Measurements from ENCODE around the gene SAP30BP. TPM values are rescaled to one million over a fixed set of nuclear protein-coding genes. Genes with fewer than 3 reads are reported as not detected.
A peak's percentile ranks its signal among the peaks of the same experiment; 100 is the strongest.

SAP30BP gene
- total and polyA plus RNA-seq, 2 of the 8 experiments (the other 6 are each of a cell fraction or from before 2014, with no cell fraction given) = 63.3 to 79.9 TPM

- H3K9me3 ChIP-seq (ENCODE audit: insufficient read depth in 2 of 2, low read depth in 1 of 2, low read length in 1 of 2) = no peaks in the 10 kb centered on the region
- peaks cover 5 to 20% of the 10 kb centered on the region in 2 experiments for H4K20me1 ChIP-seq (replicated peaks in 1 of 2; ENCODE audit: control insufficient read depth in 1 of 2, insufficient read depth in 2 of 2, low read length in 2 of 2)
- FAIRE-seq (no peak), DNase-seq (ENCODE audit: low read depth in 1 of 2, low spot score in 2 of 2) (peak; percentile 75 to 97)
- peak within 1 kb of the TSS; percentile 28; the same call in 1 of the 2 replicates for H3K18ac ChIP-seq (ENCODE audit: extremely low read depth, low read length)
- H2BK15ac ChIP-seq (ENCODE audit: low read length) = no peak within 1 kb of the TSS
- no peaks in the 10 kb centered on the region for H3K23me2 ChIP-seq (ENCODE audit: low read depth, low read length)
- no peaks in the 10 kb centered on the region for H3K27me3 ChIP-seq (replicated peaks in 1 of 4; ENCODE audit: control insufficient read depth in 3 of 4, extremely low read depth in 1 of 4, insufficient read depth in 3 of 4, low read length in 3 of 4)
- H3K23ac ChIP-seq (ENCODE audit: insufficient read length) = no peak within 1 kb of the TSS
- H3K79me2 ChIP-seq (ENCODE audit: control insufficient read depth in 1 of 2, insufficient read depth in 2 of 2, low read length in 2 of 2) = no peaks in the 10 kb centered on the region
- no peak within 1 kb of the TSS for H3K56ac ChIP-seq (replicated peaks; ENCODE audit: insufficient read length, low read depth, low read length)
- H4K5ac ChIP-seq (ENCODE audit: insufficient read length, low read depth, low read length) = no peak within 1 kb of the TSS
- no peak within 1 kb of the TSS for H2BK5ac ChIP-seq (ENCODE audit: low read depth, low read length)
- H3K36me3 ChIP-seq (ENCODE audit: control insufficient read depth in 2 of 4, insufficient read depth in 4 of 4, low read length in 3 of 4) = peaks cover 0 to 3% (median under 1%) of the 10 kb centered on the region in 4 experiments; a peak in 1 of 8 replicates
- peak within 1 kb of the TSS; percentile 4; the same call in 1 of the 2 replicates for H2BK12ac ChIP-seq (ENCODE audit: low read depth, low read length)
- no peak within 1 kb of the TSS for H4K91ac ChIP-seq (replicated peaks; ENCODE audit: insufficient read length, low read length)
- H3K4ac ChIP-seq (replicated peaks; ENCODE audit: insufficient read length, low read depth, low read length) = peak within 1 kb of the TSS; percentile 3
- CTCF ChIA-PET (ENCODE audit: partially characterized antibody) = interaction anchor here (0.6 to 59.2 kb wide), 55 partner anchors 11 to 402 kb away, joined by 3 to 2200 read pairs (median 5); partner anchors contain the start of genes LLGL2, RECQL5, SAP30BP and SMIM5
- H2BK120ac ChIP-seq (replicated peaks; ENCODE audit: low read depth, low read length) = no peak within 1 kb of the TSS
- peak within 1 kb of the TSS in 1 of 4 experiments; percentile 16; a peak in 3 of 8 replicates for H3K4me3 ChIP-seq (ENCODE audit: extremely low read depth in 1 of 4, insufficient read depth in 2 of 4, low read depth in 3 of 4, low read length in 4 of 4)
- no peak within 1 kb of the TSS for H3K27ac ChIP-seq (ENCODE audit: low read depth, low read length)
- peaks cover 0 to 16% (median 11%) of the 10 kb centered on the region in 4 experiments; a peak in 5 of 7 replicates for H3K4me1 ChIP-seq (replicated peaks in 1 of 4; ENCODE audit: control insufficient read depth in 3 of 4, insufficient read depth in 4 of 4, low read length in 3 of 4)
- no peak within 1 kb of the TSS for H3K14ac ChIP-seq (ENCODE audit: insufficient read length)
- no peak within 1 kb of the TSS; a peak in 1 of 7 replicates for H3K9ac ChIP-seq (replicated peaks in 1 of 4; ENCODE audit: extremely low read depth in 1 of 4, low read depth in 3 of 4, low read length in 3 of 4)
- H3K4me2 ChIP-seq (ENCODE audit: insufficient read depth in 1 of 2, low read depth in 2 of 2, low read length in 2 of 2) = peak within 1 kb of the TSS; percentile 20 to 54
- 28% methylated on average over 19 of the region's 19 CpGs; no CpG with 5 or more reads in 1 of the 2 experiments for WGBS, 2 experiments (ENCODE audit: extremely low coverage in 1 of 2, insufficient coverage in 1 of 2, insufficient read length in 1 of 2, insufficient replicate concordance in 2 of 2, low coverage in 1 of 2, low lambda C conversion rate in 2 of 2, missing lambda C conversion rate in 1 of 2)
- no peaks in the 10 kb centered on the region for H3K79me1 ChIP-seq (ENCODE audit: low read depth, low read length)
- POLR2A ChIA-PET (ENCODE audit: partially characterized antibody) = interaction anchor here (0.8 to 3.4 kb wide), 14 partner anchors 9 to 196 kb away, joined by 3 to 19 read pairs (median 4); partner anchors contain the start of genes RECQL5 and SAP30BP
- H2AK5ac ChIP-seq (ENCODE audit: low read depth, low read length) = no peak within 1 kb of the TSS
- H2AFZ ChIP-seq (ENCODE audit: low read length) = no peak within 1 kb of the TSS
- H4K8ac ChIP-seq (ENCODE audit: extremely low read depth, insufficient read depth, low read length) = no peak within 1 kb of the TSS; the same call in 1 of the 2 replicates
- H2BK20ac ChIP-seq (ENCODE audit: low read length) = no peak within 1 kb of the TSS
- TF ChIP-seq JUND (IDR thresholded peaks at IDR 0.05; ENCODE audit: low read length) (no peak), KDM5A (IDR thresholded peaks at IDR 0.05; ENCODE audit: low read length) (no peak), RNF2 (IDR thresholded peaks at IDR 0.05; ENCODE audit: borderline replicate concordance, low read depth, low read length, missing control alignments, poor library complexity, severe bottlenecking) (no peak), RBBP5 (IDR thresholded peaks at IDR 0.05; ENCODE audit: borderline replicate concordance, low read depth, low read length) (no peak), CHD2 (IDR thresholded peaks at IDR 0.05; ENCODE audit: low read length) (no peak), SRF (IDR thresholded peaks at IDR 0.05; ENCODE audit: low read depth, low read length) (no peak), RXRA (IDR thresholded peaks at IDR 0.05; ENCODE audit: insufficient read depth, low read depth, low read length) (no peak), TAF1 (IDR thresholded peaks at IDR 0.05; ENCODE audit: low read depth, low read length) (no peak)
- TF ChIP-seq, protein P1, sequence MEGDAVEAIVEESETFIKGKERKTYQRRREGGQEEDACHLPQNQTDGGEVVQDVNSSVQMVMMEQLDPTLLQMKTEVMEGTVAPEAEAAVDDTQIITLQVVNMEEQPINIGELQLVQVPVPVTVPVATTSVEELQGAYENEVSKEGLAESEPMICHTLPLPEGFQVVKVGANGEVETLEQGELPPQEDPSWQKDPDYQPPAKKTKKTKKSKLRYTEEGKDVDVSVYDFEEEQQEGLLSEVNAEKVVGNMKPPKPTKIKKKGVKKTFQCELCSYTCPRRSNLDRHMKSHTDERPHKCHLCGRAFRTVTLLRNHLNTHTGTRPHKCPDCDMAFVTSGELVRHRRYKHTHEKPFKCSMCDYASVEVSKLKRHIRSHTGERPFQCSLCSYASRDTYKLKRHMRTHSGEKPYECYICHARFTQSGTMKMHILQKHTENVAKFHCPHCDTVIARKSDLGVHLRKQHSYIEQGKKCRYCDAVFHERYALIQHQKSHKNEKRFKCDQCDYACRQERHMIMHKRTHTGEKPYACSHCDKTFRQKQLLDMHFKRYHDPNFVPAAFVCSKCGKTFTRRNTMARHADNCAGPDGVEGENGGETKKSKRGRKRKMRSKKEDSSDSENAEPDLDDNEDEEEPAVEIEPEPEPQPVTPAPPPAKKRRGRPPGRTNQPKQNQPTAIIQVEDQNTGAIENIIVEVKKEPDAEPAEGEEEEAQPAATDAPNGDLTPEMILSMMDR (IDR thresholded peaks at IDR 0.05; ENCODE audit: control extremely low read depth in 1 of 3, insufficient read depth in 1 of 3, low read depth in 1 of 3, low read length in 3 of 3) = peak; percentile 93 to 95 (median 94)
Measured at GRCh38 chr17:75632863-75633485, 34.2 kb upstream of the SAP30BP start, which contains the start of gene SMIM5. TSS of gene SMIM5 (plus strand) at chr17:75633434. CDS start at chr17:75640202, 6,768 bp downstream.

Measured in H1 (cell line).